NCI-H146 (cell line): ENCODE measurements around the gene BLOC1S3.

ENCODE experiments used
- DNase-seq: peaks from one replicate; lab custom pipeline; 2025; lab: John Stamatoyannopoulos, UW

Gene BLOC1S3

DNA sequence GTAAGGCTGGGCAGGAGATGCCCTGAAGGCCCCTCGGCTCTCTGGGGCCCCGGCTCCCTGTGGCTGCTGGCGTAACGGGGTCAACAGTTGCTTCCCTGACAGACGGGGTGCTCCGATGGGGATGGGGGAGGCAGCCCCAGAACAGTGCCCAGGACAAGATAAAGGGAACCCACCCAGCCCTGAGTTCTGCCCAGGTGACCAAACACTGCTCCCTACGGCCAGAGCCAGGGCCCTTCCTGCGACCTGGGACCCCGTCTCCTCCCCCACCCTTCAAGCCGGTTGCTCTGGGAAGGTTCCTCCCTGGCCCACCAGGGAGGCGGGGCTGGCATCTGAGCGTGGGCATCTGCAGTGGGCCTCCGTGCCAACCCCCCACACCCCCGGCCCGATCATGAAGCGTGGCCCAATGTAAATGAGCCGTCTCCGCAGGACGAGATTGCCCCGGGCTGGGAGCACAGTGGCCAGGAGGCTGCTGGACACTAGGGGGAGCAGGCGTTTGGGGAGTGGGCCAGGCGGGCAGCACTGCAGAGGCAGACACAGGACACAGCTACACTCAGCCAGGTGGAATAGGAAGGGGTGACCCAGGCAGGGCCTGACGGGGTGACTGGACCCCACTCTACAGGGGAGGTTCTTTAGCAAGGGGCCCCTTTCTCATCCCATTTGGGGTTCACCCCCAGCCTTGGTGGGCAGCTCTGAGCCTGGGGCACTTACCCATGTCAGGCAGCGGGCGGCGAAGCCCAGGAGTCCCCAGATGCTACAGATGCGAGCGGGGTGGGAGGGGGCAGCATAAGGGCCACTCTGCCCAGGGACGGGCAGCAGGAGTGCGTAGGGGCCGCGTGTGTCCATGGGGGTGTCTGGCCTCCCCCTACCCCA, 16.6 kb upstream of the BLOC1S3 start:
- peak; percentile 59 for DNase-seq

DNA sequence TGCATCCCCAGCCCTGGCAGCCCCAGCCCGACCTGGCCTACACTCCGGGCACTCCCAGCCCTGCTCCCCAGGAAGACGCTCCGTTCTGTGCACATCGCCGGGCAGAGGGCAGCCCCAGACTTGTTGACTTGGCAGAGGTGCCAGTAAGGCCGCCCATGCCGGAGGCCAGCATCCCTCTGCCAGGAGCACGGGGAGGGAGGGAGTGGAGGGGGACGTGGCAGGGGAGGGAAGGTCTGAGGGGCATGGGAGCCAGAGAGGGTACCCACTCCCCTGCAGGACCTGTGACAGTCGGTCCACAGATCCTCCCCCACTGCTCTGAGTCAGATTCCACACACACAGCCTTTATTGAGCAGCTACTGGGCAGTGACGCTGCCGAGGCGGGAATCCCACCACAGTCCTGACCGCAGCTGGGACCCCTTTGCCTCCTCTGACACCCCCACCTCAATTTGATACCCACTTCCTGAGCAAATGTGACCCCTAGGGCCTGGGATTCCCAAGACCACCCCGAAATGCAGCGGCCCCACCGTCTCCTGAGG, 15.9 kb upstream of the BLOC1S3 start:
- DNase-seq, result no peak

DNA sequence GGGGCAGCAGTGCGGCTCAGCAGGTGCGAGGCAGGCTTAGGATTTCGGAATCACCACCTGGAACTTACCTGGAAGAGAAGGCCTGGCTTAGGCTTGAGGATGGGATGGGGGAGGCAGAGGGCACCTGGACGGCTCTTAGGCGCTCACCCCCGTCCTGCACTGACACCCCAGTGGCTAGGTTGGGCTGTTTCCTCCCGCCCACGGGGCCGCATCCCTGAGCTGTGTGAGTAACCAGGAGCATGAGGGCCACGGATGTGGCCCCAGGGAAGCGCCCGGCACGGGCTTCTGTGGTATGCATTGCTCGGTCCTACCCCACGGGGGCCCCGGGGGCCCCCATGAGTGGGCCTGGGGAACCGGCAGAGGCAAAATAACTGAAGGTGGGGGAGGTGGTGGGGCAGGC, 15.4 kb upstream of the BLOC1S3 start:
- DNase-seq, result no peak

DNA sequence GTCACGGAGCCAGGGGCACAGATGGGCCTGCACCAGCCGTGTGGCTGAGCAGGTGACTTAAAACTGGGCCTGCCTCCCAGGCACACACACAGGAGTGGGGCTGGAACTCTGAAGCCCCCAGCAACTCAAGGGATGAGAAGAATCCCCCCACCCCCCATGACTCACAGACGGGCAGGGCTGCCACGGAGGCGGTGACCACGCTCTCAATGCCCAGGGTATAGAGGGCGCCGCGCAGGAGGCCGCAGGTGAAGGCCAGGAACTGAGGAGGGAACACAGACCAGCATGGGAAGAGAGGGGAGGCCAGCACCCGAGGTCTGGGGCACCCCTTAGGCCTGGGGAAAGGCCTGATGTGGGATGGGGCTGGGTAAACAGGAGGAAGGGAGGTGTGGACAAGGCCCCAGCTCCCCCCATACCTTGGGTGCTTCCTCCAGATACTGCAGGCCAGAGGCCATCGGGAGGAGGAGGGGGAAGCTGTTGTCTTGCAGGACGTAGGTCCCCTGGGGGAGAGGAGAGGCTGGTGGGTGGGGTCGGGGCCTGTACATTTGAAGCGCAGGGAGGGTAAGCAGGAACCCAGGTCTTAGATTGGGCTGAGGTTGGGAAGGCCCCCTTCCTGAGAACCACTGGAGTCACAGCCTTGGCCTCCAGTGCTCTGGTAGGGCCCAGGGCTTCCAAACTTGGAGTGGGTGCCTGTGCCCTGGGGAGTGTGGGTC, 14.7 kb upstream of the BLOC1S3 start:
- DNase-seq, result no peak

DNA sequence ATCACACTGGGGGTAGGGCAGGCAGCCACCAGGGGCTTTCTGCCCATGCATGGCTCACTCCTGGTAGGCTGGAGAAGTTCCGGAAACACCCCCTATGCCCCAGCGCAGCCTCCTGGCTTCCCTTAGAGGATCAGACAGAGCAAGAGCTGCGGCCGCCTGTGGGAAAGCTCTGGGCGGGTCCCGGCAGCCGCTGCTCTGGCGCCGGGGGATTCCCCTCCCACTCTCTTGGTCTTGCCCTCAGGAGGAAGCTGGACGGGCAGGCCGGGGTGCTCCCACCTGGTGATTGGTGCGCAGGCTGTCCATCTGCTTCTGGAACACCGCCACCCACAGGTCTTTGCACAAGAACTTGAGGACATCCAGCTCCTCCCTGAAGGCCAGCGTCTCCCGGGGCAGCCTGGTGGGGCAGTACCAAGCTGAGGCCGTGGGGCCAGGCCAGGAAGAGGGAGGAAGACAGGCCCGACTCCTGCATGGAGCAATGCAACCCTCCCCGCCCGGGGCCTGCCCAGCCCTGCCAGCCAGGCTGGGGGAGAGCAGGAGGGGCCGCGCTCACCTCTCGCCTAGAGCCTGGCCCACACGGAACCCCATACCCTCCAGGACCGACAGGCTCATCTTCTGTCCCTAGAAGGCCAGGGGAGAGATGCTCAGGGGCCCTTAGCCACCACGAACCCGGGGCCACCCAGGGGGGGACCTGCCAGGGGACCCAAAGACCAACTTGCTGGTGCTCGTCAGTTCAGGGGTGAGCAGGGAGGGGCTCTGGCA, 13.8 kb upstream of the BLOC1S3 start:
- DNase-seq, result no peak

DNA sequence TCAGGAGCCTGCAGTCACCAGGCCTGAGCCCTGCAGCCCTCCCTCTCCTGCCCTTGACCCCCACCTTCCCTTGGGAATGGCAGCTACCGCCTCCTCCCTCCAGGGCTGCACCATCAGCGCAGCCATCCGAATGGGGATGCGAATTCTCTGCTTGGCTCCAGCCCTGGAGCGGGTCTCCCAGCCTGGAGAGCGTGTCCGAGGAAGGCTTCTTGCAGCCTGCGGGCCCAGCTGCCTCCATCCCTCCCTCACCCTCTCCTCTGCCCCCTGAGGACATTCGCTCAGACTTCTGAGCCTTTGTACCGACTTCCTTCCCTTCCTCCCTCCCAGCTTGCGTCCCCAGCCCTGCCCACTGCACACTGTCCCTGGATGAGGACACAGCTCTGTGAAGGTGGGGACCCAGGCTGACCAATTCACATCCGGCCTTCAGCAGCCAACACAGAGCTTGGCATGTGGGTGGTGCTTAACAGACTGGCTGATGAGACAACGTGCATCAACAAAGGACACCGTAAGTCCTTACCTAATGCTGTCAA, 11.8 kb upstream of the BLOC1S3 start:
- DNase-seq, result no peak

DNA sequence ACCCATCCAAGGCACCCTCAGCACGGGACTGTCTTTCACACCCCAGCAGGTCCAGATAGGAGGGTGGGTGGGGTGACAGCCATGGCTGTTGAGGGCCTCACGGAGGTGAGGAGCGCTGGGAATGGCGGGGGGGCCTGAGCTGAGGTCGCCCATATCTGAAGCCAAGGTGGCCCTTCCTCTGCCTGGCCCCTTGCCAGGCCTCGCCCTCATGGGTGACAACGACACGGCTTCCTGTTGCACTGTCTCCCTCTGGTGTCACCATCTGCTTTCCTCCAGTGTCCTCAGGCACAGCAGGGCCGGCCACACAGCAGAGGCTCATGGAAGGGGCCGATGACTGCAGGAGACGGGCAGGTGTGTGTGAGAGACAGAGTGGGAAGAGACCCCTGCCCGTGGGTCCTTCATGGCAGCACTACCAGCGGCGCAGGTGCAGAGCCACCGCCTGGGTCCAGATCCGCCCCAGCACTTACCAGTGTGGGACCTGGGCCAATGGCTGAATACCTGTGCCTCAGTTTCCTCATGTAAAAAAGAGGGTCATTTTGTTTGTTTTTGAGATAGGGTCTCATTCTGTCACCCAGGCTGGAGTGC, 9.7 kb upstream of the BLOC1S3 start:
- peak; percentile 25 for DNase-seq

DNA sequence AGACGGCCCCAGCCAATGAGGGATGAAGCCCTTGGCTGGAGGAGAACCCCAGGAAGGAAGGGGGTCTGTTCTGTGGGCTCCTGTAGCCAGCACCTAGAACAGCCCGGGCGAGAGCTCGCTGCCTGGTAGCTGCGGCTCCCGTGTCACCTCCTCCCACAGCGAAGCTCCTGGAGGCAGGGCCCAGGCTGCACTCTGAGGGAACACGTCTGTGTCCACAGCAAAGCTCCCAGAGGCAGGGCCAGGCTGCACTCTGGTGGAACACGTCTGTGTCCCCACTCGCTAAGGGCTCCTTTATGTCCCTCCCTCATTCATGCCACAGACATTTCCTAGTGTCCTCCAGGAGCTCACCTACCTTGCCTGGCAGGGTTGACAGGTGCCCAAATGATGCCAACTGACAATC, 9.0 kb upstream of the BLOC1S3 start:
- no peak for DNase-seq

DNA sequence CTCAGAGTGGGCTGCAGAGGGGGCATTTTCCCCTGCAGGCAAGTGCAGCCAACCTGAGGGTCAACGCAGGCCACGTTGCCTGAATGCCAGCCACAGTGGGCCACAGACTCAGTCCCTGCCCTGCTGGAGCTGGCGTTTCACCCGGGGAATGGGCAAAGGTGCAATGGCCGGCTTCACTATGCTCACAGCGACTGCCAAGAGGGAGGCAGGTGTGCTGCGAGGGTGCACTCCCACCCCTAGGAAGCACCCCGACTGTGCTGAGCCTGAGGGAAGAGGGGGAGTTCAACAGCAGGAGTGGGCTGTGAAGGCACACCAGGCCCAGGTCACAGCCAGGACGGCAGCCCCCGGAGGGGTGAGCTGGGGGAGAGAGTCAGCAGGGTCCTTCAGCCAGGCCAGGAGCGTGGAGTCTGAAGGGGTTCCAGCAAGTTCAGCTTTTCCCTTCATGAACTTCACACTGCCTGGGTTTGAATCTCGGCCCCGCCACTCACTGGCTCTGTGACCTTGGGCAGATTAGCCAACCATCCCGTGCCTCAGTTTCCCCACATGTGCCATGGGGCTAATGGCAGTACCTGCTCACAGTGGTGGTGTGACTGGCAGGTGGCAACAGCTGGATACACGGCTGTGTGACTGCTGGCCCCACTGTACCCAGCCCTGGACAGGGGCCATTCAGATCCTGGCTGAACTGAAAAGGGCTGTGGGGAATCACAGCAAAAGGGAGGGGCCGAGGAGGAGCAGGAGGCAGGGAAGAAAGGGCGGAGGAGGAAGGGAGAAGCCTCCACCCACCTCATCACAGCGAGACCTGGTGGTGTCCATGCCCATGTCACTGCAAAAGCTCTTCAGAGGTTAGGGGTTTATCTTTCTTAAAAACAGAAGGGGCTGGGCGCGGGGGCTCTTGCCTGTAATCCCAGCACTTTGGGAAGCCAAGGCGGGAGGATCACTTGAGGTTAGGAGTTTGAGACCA, 8.2 kb upstream of the BLOC1S3 start:
- no peak for DNase-seq

DNA sequence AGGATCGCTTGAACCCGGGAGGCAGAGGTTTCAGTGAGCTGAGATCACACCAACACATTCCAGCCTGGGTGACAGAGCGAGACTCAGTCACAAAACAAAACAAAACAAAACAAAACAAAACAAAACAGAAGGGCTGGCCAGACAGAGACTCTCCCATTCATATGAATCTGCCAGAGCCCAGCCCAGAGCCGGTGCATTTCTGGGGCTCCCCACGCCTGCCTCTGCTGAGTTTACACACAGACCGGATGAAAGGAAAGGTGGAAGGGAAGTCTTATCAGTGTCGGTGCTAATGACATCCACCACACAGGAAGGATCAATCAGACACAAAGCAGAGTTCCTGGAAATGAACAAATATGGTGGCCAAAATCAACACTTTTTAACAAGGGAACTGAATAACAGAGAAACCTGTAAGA, 7.4 kb upstream of the BLOC1S3 start:
- no peak for DNase-seq

DNA sequence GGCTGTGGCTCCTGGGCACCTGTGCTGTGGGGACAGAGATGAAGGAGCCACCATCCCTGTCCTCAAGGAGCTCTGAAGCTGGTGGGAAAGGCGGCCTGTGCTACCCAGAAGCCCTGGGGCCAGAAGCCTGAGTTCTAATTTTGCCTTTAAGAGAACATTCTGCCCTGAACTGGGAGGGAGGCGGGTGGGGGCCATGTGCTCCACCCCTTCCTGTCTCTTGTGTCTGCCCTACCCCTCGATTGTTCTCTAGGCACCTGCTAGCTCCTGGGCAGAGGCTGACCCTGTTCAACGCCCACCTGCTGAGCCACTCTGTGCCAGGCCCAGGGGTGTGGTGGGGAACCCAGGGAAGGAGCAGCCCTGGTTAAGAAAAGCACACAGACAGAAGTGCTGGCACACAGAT, 6.4 kb upstream of the BLOC1S3 start:
- peak; percentile 35 for DNase-seq

DNA sequence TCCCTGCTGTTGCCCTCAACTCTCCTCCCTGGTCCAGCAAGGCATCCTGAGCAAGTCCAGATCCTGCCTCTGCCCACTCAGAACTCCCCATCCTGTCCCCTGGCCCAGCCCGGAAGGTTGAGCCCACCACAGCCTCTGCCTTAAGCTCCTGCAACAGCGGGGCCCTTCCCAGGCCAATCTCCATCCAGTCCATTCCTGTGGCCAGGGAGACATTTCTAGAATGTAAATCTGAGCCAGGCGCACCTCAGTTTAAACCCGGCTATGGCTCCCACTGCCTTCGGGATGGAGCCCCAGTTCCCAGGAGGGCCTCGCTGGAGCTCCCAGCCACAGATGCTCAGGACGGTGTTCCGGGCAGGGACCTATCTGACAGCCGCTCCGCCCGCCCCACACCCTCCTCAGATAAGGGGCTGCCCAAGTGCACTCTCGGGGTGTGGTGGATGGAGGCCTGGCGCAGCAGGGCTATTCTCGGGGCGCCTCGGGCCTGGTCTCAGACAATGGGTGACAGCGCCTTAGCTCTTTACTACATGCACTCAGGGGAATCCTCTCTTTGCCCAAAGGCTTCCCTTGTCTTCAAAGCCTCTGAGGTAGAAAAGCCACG, 5.9 kb upstream of the BLOC1S3 start:
- no peak for DNase-seq

DNA sequence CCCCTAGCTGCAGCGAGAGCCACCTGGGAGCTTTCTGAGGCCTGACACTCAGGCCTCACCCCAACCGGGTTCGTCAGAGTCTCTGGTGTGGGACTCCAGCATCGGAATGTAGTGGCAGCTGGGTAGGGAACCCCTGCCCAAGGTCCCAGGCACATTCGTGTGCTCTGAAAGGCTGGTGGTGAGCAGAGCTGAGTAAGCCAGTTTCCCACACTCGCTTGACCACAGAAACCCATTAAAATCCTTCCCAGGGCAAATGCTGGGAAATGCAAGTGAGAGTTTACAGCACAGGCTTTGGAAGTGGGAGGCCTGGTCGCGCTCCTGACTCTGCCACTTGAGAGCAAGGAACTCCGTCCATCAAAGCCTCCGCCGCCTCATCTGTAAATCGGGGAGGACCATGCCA, 4.8 kb upstream of the BLOC1S3 start:
- DNase-seq, result no peak

DNA sequence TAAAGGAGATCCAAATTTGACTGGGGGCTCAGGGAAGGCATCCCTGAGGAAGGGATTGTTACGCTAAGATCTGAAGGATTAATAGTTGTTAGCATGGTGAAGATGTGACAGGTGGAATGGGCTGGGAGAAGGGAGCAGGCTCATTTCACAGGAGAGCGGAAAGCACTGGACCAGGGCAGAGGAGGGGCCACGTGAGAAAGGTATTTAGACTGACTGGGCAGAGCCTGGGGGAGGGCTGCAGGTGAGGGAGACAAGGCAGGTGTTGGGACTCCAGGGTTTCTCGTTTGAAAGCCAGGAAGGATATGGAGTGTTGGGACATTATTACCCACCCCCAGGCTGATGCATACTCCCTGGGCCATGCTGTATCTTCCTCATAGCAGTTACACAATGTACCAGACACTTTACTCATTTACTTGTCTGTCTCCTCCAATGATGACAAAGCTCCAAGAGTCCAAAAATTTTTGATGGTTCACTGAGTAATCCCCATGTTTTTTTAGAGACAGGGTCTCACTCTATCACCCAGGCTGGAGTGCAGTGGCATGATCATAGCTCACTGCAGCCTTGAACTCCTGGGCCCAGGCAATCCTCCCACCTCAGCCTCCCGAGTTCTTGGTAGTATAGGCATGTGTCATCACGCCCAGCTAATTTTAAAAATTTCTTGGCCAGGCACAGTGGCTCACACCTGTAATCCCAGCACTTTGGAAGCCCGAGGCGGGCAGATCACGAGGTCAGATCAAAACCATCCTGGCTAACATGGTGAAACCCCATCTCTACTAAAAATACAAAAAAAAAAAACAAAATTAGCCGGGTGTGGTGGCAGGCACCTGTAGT, 2.9 kb upstream of the BLOC1S3 start:
- peak; percentile 52 for DNase-seq

DNA sequence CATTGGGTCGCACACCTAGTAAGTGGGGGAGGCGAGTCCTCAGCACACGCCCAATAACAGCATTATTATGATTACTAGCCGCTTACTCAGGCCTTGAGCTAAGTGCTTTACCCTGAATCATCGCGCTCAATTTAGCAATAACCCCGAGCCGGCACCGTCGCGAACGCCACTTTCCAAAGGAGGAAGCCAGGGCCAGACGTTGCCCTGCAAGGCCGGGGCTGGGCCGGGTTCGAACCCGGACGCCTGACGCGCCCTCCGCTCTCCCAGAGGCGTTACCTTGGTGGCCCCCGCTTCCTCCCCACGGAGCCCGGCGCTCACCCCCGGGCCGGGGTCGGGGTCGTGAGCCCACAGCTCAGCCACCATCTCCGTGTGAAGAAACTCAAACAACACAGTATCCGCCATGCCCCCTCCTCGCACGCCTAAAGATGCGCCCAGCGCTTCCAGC, 745 bp upstream of the BLOC1S3 start, which contains the start of gene TRAPPC6A:
Gene TRAPPC6A (minus strand): TSS at position 421 of the 445 bp plus-strand sequence. CDS start 19 bp downstream, at position 402.
- DNase-seq, result no peak

DNA sequence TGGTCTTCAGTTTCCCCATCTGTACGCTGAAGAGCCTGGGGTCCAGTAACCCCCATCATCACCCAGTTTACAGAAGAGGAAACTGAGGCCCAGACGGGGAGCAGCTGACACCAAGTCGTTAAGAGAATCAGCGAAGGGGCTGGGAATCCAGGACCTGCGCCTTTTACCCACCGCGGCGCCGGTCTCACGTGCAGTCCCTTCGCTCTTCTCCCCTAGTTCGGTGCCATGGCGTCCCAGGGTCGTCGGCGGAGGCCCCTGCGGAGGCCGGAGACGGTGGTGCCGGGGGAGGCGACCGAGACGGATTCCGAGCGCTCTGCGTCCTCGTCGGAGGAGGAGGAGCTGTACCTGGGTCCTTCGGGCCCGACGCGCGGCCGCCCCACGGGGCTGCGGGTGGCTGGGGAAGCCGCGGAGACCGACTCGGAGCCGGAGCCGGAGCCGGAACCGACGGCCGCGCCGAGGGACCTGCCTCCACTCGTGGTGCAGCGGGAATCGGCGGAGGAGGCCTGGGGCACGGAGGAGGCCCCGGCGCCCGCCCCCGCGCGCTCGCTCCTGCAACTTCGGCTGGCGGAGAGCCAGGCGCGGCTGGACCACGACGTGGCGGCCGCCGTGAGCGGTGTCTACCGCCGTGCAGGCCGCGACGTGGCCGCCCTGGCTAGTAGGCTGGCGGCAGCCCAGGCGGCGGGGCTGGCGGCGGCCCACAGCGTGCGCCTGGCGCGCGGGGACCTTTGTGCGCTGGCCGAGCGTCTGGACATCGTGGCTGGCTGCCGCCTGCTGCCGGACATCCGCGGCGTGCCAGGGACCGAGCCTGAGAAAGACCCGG, 698 bp downstream of the BLOC1S3 start:
- DNase-seq, result peak; percentile 53

DNA sequence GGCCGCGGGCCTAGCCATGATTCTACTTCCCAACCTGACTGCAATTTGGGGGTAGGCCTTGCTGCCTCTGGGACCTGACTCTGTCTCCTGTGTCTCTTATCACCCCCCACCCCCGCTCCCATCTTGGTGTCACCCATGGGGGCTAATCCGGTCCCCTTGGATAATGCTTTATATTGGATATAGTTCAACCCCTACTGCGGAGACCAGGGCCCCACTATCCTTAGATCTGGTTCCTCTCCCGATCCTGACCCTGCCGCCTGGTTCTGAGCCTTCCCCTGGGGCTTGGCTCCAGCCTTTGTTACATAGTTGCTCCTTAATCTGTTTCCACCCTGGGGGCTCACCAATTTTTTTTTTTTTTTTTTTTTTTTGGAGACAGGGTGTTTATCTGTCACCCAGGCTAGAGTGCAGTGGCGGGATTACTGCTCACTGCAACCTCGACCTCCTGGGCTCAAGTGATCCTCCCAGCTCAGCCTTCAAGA, 1.3 kb downstream of the BLOC1S3 start:
- DNase-seq, result no peak

DNA sequence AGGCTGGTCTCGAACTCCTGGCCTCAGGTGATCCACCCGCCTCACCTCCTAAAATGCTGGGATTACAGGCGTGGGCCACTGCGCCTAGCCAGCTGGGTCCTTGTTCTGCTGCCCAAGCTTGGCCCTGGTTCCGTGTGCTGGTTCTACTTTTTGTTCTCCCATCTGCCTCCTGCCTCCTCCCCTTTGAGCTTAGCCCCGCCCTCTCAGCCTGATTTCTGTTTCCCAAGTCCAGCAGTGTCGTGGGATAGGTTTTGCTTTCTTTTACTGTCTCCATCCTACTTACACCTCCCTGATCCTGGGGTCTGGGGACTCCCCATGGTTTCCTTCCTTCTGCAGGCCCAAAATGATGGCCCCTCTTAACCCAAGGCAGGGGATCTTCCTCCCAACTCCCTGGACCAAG, 2.4 kb downstream of the BLOC1S3 start:
- no peak for DNase-seq
